ENCODE measurements around the gene S1PR4.

DNA sequence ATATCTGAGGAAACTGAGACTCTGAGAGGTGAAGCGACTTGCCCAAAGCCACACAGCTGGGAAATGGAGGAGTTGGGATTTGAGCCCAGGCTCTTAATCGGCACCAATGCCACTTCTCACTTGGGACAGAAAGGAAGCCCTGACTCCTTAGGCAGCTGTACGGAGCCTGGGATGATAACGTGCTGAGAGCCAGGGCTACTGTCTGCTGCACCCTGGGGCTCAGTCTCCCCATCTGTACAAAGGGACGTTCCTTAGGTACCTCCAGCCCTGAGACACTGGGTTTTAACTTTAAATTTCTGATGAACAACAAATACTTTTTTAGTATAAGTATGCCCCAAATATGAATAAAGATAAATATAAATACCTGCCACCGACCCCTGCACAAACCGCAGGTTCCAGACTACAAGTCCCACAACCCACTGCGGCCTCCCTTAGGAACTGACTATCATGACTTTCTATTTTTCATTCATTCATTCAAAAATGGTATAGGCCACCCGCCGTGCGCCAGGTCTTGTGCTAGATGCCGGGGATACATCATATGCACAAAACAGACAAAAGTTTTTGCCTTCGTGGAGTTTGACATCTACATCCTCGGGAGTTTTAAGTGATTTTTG is 6.4 kb downstream of the S1PR4 start:
- TF ChIP-seq ZNF704 (CRISPR knock-in tag; IDR thresholded peaks at IDR 0.05; ENCODE audit: borderline replicate concordance) (no peak), ZMYM2 (CRISPR knock-in tag; IDR thresholded peaks at IDR 0.05) (0 out of 2 replicates have a peak, but pooled peaks have one; percentile 37), CTCF (CRISPR knock-in tag; IDR thresholded peaks at IDR 0.05) (no peak), MTF1 (CRISPR knock-in tag; IDR thresholded peaks at IDR 0.05) (no peak), USF2 (IDR thresholded peaks at IDR 0.05; ENCODE audit: low read depth, low read length) (no peak), USF2 (CRISPR knock-in tag; IDR thresholded peaks at IDR 0.05; ENCODE audit: borderline replicate concordance) (no peak)
- TF ChIP-seq, protein P1, sequence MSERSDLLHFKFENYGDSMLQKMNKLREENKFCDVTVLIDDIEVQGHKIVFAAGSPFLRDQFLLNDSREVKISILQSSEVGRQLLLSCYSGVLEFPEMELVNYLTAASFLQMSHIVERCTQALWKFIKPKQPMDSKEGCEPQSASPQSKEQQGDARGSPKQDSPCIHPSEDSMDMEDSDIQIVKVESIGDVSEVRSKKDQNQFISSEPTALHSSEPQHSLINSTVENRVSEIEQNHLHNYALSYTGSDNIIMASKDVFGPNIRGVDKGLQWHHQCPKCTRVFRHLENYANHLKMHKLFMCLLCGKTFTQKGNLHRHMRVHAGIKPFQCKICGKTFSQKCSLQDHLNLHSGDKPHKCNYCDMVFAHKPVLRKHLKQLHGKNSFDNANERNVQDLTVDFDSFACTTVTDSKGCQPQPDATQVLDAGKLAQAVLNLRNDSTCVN (CRISPR knock-in tag; IDR thresholded peaks at IDR 0.05; ENCODE audit: borderline replicate concordance), result no peak
- TF ChIP-seq, protein P2, sequence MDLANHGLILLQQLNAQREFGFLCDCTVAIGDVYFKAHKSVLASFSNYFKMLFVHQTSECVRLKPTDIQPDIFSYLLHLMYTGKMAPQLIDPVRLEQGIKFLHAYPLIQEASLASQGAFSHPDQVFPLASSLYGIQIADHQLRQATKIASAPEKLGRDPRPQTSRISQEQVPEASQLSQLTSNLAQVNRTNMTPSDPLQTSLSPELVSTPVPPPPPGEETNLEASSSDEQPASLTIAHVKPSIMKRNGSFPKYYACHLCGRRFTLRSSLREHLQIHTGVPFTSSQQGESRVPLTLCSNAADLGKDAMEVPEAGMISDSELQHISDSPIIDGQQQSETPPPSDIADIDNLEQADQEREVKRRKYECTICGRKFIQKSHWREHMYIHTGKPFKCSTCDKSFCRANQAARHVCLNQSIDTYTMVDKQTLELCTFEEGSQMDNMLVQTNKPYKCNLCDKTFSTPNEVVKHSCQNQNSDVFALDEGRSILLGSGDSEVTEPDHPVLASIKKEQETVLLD (CRISPR knock-in tag; IDR thresholded peaks at IDR 0.05; ENCODE audit: low read depth), result no peak

Measured in HepG2 (cell line).